Hepatocyte (in vitro differentiated cells): ENCODE results near the gene NTRK3. TPM values are rescaled to one million over a fixed set of nuclear protein-coding genes. Genes with fewer than 3 reads are reported as not detected.

Experiments used
- DNase-seq: peaks from one replicate; pipeline ENCODE4 v3.0.0-alpha.2; 2016; ENCODE audit warnings: low spot score
- H2AFZ ChIP-seq: fragments of 200-600 bp; sonication (generic); 2 replicates; pipeline ENCODE4 v1.6.0; 2016; ENCODE audit warnings: antibody characterized with exemption, mild to moderate bottlenecking
- H3K27ac ChIP-seq: fragments of 200-600 bp; sonication (generic); 2 replicates; pipeline ENCODE4 v1.5.1; 2016; ENCODE audit warnings: mild to moderate bottlenecking
- H3K27me3 ChIP-seq: fragments of 200-600 bp; sonication (generic); 2 replicates; pipeline ENCODE4 v1.6.1; 2016
- H3K36me3 ChIP-seq: fragments of 200-600 bp; sonication (generic); replicated peaks from 2 replicates; pipeline ENCODE4 v1.5.1; 2016; ENCODE audit warnings: low read depth; ENCODE audit not compliant: insufficient read depth
- H3K4me1 ChIP-seq: fragments of 200-600 bp; sonication (generic); 2 replicates; pipeline ENCODE4 v1.5.1; 2016; ENCODE audit warnings: mild to moderate bottlenecking, moderate library complexity; ENCODE audit not compliant: insufficient read depth
- H3K4me2 ChIP-seq: fragments of 200-600 bp; sonication (generic); 2 replicates; pipeline ENCODE4 v1.6.0; 2016
- H3K4me3 ChIP-seq: fragments of 200-600 bp; sonication (generic); 2 replicates; pipeline ENCODE4 v1.5.1; 2016; ENCODE audit warnings: mild to moderate bottlenecking
- H3K79me2 ChIP-seq: fragments of 200-600 bp; sonication (generic); 2 replicates; pipeline ENCODE4 v1.6.0; 2017; ENCODE audit warnings: mild to moderate bottlenecking
- H3K9me2 ChIP-seq: fragments of 200-600 bp; sonication (generic); replicated peaks from 2 replicates; pipeline ENCODE4 v1.6.0; 2017; ENCODE audit warnings: mild to moderate bottlenecking; ENCODE audit not compliant: insufficient read depth
- H3K9me3 ChIP-seq: fragments of 200-600 bp; sonication (generic); 2 replicates; pipeline ENCODE4 v1.5.1; 2016; ENCODE audit warnings: low read depth, mild to moderate bottlenecking
- H4K20me1 ChIP-seq: fragments of 200-600 bp; sonication (generic); 2 replicates; pipeline ENCODE4 v1.6.0; 2016; ENCODE audit warnings: mild to moderate bottlenecking; ENCODE audit not compliant: insufficient read depth, poor library complexity, severe bottlenecking
- EZH2 ChIP-seq: fragments of 200-600 bp; sonication (generic); IDR thresholded peaks from 2 replicates; pipeline ENCODE4 v1.6.1; 2016; ENCODE audit warnings: antibody characterized with exemption, mild to moderate bottlenecking, borderline replicate concordance
- EZH2phosphoT487 ChIP-seq: fragments of 200-600 bp; sonication (generic); IDR thresholded peaks from one replicate; pipeline ENCODE4 v1.6.1; 2018; ENCODE audit warnings: antibody characterized with exemption, mild to moderate bottlenecking, low read depth, moderate library complexity; ENCODE audit not compliant: unreplicated experiment, severe bottlenecking
- WGBS: methylation state at CpG from one replicate; pipeline ENCODE4 v1.1.6; 2016; ENCODE audit warnings: low lambda C conversion rate; ENCODE audit errors: missing lambda C conversion rate; 5-methylcytosine and 5-hydroxymethylcytosine counted together
- polyA plus RNA-seq: library from polyadenylated mRNA; unstranded; fragments of >200 nt; fragmentation: Nextera tagmentation; extraction: Ambion mirVana; gene quantifications from 2 replicates; pipeline ENCODE4 v1.2.1, GENCODE V29; 2016
- total RNA-seq: library from RNA; depleted of rRNA; stranded (reverse); fragments of >200 nt; gene quantifications from 2 replicates; pipeline ENCODE4 v1.2.3, GENCODE V29; 2014
- TF ChIP-seq, protein P1 (sequence below): fragments of 200-600 bp; sonication (generic); IDR thresholded peaks from 2 replicates; pipeline ENCODE4 v1.5.1; 2016; ENCODE audit warnings: antibody characterized with exemption, mild to moderate bottlenecking; ENCODE audit not compliant: poor library complexity

The NTRK3 gene
- total and polyA plus RNA-seq, 2 experiments from 2014 or later, result 4.9 to 5.6 TPM

DNA sequence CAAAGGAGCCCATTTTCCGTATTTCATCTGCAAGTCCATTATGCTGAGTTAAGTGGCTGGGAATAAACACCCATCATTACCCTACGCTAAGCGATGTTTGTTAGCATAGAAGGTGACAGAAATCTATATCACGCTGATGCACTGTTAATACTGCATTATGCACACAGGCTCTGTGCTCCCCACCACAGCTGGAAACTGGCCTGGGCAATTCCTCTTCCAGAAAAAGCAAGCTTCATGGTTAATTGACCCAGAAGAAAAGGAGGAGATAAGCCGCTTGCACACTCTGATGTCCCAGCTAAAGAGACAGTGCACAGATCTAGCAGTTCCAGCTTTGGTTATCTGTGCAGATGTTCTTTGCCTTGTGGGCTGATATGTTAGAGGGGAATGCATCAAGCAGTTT is 232.6 kb downstream of the NTRK3 start:
- Histone ChIP-seq H3K36me3 (no peaks in the 10 kb centered on the region), H3K27ac (no peak overlapping the region), H3K4me3 (no peak overlapping the region), H3K4me2 (no peak overlapping the region), H3K9me2 (no peaks in the 10 kb centered on the region), H3K79me2 (no peaks in the 10 kb centered on the region), H2AFZ (no peak overlapping the region), H3K4me1 (no peaks in the 10 kb centered on the region), H3K27me3 (no peaks in the 10 kb centered on the region), H3K9me3 (no peaks in the 10 kb centered on the region), H4K20me1 (no peaks in the 10 kb centered on the region)
- WGBS, result 91% methylated on average over 5 of the region's 5 CpGs
- TF ChIP-seq, protein P1, sequence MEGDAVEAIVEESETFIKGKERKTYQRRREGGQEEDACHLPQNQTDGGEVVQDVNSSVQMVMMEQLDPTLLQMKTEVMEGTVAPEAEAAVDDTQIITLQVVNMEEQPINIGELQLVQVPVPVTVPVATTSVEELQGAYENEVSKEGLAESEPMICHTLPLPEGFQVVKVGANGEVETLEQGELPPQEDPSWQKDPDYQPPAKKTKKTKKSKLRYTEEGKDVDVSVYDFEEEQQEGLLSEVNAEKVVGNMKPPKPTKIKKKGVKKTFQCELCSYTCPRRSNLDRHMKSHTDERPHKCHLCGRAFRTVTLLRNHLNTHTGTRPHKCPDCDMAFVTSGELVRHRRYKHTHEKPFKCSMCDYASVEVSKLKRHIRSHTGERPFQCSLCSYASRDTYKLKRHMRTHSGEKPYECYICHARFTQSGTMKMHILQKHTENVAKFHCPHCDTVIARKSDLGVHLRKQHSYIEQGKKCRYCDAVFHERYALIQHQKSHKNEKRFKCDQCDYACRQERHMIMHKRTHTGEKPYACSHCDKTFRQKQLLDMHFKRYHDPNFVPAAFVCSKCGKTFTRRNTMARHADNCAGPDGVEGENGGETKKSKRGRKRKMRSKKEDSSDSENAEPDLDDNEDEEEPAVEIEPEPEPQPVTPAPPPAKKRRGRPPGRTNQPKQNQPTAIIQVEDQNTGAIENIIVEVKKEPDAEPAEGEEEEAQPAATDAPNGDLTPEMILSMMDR, result no peak
- TF ChIP-seq EZH2phosphoT487 (no peak), EZH2 (no peak)
- DNase-seq, result no peak

DNA sequence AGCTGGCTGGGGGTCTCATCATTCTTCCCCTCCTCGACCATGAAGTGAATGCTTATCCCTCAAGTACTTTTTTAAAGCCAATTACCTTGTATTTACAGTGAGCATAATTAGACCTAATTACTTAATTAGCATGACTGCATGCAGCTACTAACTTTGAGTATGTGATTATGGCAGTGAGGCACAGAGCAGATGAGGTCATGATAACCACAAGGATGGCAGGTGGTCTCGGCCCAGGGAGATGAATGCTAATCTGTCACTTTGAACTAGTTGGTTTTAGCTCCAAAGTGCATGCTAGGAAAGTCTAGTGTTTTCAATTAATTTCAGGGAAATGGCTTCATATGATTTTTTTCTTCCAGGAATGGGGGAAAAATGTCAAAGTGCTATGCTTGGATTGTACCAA is 233.8 kb downstream of the NTRK3 start:
- 59% methylated on average over 2 of the region's 2 CpGs for WGBS

DNA sequence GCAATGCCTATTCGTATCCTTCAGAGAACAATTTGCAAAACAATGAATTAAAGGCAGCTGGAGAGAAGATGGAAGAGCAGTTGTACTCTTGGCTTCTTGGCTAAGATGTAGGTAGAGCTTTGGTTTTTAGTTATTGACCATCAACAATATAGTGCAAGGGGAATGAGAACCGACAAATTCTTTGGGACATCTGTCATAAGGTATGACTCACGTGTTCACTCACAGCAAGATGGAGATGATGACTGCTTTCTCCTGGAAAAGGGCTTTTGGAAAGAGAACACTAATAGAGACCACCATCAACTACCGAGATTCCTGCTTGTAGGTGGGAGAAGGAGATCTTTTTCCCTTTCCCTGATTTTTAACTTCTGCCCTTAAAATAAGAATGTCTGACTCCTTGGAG is 234.9 kb downstream of the NTRK3 start:
- Histone ChIP-seq H3K79me2 (no peaks in the 10 kb centered on the region), H3K4me1 (no peaks in the 10 kb centered on the region), H3K27me3 (no peaks in the 10 kb centered on the region), H3K9me2 (no peaks in the 10 kb centered on the region), H4K20me1 (no peaks in the 10 kb centered on the region), H3K27ac (no peak overlapping the region), H3K36me3 (no peaks in the 10 kb centered on the region), H3K9me3 (no peaks in the 10 kb centered on the region), H3K4me2 (no peak overlapping the region), H3K4me3 (no peak overlapping the region), H2AFZ (no peak overlapping the region)
- TF ChIP-seq EZH2phosphoT487, result no peak
- TF ChIP-seq EZH2, result no peak
- TF ChIP-seq, protein P1, result no peak
- WGBS, result 90% methylated on average over 4 of the region's 4 CpGs
- no peak for DNase-seq

More for the DNA sequence above, 233.8 kb downstream of the NTRK3 start:
- H3K27ac ChIP-seq, result no peak overlapping the region
- H3K9me3 ChIP-seq, result no peaks in the 10 kb centered on the region
- H3K27me3 ChIP-seq, result no peaks in the 10 kb centered on the region
- no peaks in the 10 kb centered on the region for H3K9me2 ChIP-seq
- H3K4me1 ChIP-seq, result no peaks in the 10 kb centered on the region
- H3K4me3 ChIP-seq, result no peak overlapping the region
- no peak for DNase-seq
- TF ChIP-seq EZH2phosphoT487 (no peak), EZH2 (no peak)
- TF ChIP-seq, protein P1, result no peak
- no peak overlapping the region for H3K4me2 ChIP-seq
- no peaks in the 10 kb centered on the region for H3K79me2 ChIP-seq
- H3K36me3 ChIP-seq, result no peaks in the 10 kb centered on the region
- H2AFZ ChIP-seq, result no peak overlapping the region
- H4K20me1 ChIP-seq, result no peaks in the 10 kb centered on the region

DNA sequence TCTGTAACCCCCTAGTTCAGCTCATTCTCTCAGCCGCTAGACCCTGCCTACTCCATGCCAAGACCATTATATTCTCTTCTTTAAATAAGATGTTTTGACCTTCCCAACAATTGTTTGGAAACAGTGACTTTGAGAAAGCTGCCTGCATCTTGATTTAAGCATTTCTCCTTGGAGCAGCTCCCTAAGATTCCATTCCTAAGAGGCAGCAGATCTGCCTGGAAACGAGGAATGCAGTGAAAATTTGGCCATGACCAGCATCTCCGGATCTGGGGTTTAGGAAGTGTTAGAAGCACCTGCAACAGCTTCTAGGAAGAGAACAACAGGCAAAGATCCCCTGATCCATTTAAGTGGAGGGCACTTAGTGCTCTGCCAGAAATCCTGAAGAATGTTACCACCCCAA is 235.7 kb downstream of the NTRK3 start:
- H3K27ac ChIP-seq, result no peak overlapping the region
- no peak overlapping the region for H3K4me3 ChIP-seq
- H3K4me1 ChIP-seq, result no peaks in the 10 kb centered on the region
- H4K20me1 ChIP-seq, result no peaks in the 10 kb centered on the region
- no peak overlapping the region for H2AFZ ChIP-seq
- H3K4me2 ChIP-seq, result no peak overlapping the region
- no peaks in the 10 kb centered on the region for H3K9me3 ChIP-seq
- no peaks in the 10 kb centered on the region for H3K9me2 ChIP-seq
- TF ChIP-seq EZH2phosphoT487 (no peak), EZH2 (no peak)
- TF ChIP-seq, protein P1, result no peak
- H3K36me3 ChIP-seq, result no peaks in the 10 kb centered on the region
- no peaks in the 10 kb centered on the region for H3K79me2 ChIP-seq
- no peak for DNase-seq
- H3K27me3 ChIP-seq, result no peaks in the 10 kb centered on the region
- 82% methylated on average over 3 of the region's 3 CpGs for WGBS
